Stimulated activated CD4-positive, alpha-beta T cell treated with anti-CD3 and anti-CD28 coated beads, Interleukin-4, amount 100 ng/mL, for 1 hour (primary cell): ENCODE data around the gene QRICH2.
A peak's percentile ranks its signal among the peaks of the same experiment; 100 is the strongest.
"Not testable (repeated sequence)": the region's sequence is repeated elsewhere in the genome, so short reads cannot be mapped to it uniquely, and the experiment has no call there.

Experiments
- DNase-seq: peaks from one replicate; pipeline ENCODE4 v3.0.0-alpha.2; 2020

Gene QRICH2

DNA sequence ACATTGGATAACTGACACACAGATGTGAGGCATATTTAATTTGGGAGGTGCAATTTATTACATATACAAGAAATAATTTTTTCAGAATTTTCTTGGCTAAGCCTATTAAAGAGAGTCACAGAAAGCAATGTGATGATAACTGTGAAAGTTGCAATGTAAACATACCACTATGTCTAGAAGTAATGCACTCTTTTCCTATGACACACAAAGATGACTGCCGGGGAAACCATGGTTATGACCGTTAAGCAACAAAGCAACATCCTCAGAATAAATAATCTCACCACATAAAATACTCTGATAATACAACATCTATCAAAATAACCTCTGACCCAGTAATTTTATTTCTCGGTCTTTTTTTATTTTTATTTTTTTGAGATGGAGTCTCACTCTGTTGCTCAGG is 10.5 kb upstream of the QRICH2 start:
- DNase-seq: no peak

DNA sequence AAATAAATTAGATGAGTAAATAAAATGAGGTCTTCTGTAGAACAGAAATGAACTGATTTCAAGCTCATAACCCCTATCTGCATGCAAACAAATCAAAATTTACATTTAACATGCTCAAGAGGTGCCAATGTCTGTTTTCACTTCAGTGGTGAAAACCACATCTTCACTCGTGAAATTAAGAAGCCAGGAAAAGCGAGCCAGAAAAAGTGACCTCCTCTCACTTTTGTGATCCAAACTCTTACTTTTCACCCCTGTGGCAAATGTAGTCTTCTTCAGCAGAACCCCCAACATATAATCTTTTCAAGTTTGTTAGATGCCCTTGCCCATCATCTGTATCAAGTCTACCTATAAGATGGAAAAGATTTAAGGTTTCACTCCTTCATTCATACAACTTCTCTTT is 9.5 kb upstream of the QRICH2 start:
- DNase-seq: no peak

DNA sequence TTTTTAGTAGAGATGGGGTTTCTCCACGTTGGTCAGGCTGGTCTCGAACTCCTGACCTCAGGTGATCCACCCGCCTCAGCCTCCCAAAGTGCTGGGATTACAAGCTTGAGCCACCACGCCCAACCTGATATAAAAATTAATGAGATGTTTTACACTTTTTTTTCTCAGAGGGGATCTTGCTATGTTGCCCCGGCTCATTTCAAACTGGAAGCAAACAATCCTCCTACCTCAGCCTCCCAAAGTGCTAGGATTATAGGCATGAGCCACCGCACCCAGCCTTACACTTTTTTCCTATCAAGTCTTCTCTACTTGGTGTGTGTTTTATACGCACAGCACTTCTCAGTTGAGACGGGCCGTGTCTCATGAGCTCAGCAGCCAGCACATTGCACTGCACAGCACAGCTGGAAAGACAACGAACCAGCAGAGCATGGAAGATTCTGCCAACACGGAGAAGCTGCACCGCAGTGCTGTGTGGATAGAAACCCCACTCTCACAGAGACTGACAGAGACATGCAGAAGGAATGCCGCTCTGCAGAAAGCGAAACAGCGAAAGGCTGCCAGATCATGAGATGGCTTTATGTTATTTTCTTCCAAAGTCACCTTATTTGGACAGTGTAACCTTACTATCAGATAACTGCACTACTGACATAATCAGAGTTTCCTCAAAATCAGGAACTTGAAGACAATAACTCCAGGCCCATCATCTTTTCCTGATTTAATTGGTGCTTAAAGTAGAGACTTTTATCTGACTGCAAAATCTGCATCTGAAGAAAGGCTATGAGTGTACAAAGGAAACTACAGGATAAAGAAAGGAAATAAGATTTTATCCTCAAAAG is 6.5 kb upstream of the QRICH2 start:
- no peak for DNase-seq

DNA sequence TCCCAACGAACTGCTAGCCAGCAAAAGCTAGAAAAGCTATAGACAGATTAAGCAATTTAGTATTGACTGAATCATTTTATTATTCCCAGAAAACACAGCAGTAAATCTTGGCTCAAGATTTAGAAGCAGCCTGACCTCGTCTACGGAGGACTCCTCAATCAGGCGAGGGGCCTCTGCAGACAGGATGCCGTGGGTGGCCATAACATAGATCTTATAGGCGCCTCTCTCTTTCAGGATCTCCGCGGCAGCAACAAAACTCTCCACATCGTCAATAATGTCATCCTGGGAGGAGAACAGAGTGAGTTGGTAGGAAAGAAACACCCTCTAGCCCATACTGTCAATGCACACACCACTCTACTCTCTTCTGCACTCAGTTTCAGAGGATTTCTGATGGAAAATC is 4.7 kb upstream of the QRICH2 start:
- DNase-seq: no peak

DNA sequence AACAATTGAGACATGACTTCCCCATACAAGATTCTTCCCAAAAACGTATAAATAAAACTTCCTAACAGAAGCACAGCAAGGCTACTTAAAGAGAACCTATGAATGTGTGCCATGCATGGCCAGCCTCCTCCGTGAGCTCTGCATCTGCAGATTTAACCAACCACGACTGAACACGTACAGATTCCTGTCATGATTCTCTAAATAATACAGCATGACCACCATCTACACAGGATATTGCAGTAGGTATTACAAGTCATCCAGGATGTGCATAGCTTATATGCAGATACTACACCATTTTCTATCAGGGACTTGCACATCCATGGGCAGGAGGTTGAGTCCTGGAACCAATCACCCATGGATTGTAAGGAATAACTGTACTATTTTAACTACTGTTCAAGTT is 1.4 kb upstream of the QRICH2 start:
- no peak for DNase-seq

DNA sequence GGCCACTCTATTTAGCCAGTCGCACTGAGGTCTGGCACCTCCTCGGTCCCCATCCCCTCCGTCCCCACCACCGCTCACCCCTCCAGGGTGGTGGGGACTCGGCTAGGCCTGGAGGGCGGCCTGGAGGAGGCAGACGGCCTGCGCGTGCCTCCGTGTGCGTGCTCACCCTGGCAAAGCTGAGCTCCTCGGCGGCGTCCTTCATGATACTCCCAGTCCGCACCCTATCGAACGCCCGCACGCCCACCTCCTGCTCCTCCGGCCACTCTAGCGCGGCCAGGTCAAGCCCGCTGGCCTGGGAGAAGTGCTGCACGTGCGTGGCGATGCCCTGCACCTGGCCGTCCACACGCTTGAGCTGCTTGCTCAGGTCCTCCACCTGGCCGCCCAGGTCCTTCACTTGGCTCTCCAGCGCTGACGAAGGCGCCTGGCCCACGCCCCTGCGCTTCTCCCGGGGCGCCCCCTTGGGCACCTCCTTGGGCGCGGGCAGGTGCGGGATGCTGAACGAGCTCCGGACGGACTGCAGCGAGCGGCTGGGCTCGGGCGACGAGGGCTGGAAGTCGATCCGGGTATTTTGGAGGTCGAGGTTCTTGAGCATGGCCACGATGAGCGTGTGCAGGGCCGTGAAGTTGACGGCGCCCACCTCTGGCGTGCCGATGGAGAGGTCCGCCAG is 644 bp downstream of the QRICH2 start:
- no peak for DNase-seq

DNA sequence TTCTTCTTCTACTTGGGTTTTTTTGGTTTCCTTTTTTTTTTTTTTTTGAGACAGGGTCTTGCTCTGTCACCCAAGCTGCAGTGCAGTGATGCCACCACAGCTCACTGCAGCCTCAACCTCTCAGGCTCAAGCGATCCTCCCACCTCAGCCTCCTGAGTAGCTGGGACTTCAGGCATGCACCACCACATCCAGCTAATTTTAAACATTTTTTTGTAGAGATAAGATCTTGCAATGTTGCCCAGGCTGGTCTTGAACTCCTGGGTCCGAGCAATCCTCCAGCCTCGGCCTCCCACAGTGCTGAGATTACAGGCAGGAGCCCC is 3.0 kb downstream of the QRICH2 start:
- not testable (repeated sequence) for DNase-seq

DNA sequence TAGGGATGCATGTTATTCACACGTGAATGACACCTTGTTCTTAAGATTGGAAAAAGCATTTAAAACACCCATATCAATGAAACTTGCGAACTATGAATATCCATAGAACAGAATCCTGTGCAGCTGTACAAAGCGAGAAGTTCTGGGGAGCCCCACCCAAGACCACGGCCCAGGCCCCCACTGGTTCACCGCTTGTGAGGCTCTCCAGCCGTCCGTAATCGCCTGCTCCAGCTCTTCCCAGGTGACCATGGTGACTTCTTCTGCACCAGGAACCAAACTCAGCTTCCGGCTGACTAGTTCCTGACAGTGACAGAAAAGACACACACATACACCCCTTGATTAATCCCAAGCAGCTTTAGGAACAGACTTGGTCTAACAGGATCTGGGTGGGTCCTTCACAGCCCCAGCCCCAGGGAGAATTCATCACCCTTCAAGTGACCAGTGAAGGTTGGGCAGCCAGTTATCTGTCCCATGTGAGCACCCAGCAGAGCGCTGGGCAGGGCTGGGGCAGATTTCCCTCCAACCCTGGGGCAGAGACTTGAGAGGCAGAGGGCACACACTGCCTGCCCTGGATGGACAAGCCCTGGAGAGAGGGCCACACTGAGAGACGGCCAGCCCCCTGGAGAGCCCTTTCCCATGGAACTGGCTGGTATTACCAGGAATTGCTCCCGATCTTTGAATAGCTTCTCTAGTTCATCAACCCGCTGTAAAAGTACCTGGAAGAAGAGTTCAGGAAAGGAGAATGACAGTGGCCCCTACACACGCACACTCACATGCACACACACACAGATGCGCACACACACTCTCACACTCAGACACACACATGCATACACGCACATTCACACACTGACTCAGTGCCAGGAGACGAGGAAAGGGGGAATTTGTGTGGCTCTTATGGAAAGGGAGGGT is 3.6 kb downstream of the QRICH2 start:
- DNase-seq: no peak

DNA sequence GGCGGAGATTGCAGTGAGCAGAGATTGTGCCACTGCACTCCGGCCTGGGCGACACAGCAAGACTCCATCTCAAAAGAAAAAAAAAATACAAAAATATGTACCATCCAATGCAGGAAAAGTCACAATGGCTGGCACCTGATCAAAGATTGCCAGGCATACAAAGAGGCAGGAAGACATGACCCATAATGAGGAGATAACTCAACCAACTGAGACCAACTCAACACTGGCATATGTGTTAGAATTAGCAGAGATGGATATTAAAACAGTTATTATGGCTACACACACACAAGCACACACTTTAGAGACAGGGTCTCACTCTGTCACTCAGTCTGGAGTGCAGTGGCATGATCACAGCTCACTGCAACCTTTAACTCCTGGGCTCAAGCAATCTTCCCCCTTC is 10.6 kb downstream of the QRICH2 start:
- no peak for DNase-seq

DNA sequence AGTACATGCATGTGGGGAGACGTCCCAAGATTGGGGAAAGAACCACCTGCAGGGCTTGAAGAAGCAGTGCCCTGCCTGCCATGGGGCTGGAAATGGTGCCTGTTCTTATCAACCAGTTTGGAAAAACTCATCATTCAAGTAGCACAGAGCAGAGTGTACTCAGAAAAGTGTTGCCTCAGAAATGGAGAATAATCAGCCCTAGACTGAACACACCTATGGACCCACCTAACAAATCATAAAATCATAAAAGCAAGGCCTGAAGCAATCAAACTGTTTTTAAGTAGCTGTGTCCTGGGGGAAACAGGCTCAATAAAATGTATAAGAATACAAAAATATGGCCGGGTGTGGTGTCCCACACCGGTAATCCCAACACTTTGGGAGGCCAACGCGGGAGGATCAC is 11.2 kb downstream of the QRICH2 start:
- no peak for DNase-seq

DNA sequence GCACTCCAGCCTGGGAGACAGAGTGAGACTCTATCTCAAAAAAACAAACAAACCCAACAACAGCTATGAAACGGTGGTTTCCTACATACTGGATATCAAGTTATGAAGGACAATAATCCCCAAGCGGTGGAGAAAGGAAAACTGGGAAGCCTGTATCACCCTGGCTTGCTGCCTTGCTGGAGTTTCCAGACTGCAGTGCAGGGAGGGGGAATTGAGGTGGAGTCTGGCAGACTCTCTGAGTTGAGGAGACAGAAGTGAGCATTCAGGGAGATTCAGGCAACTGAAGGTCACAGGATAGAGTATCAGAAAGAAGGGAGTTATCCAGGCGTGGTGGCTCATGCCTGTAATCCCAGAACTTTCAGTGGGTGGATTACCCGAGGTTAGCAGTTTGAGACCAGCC is 11.9 kb downstream of the QRICH2 start:
- DNase-seq: no peak

DNA sequence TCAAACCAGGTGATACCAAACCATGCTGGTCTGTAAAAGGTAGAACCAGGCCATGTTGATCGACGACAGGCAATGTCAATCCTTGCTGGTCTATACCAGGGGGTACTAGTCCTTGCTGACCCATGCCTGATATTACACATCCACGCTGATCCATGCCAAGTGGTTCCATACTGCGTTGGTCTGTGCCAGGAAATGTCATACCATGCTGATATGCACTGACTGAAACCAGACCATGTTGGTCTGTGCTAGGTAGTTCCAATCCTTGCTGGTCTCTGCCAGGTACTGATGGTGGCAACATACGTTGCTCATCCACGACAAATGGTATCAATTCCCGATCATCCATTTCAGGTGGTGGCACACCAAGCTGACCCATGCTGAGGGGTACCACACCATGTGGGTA is 15.0 kb downstream of the QRICH2 start:
- no peak for DNase-seq

DNA sequence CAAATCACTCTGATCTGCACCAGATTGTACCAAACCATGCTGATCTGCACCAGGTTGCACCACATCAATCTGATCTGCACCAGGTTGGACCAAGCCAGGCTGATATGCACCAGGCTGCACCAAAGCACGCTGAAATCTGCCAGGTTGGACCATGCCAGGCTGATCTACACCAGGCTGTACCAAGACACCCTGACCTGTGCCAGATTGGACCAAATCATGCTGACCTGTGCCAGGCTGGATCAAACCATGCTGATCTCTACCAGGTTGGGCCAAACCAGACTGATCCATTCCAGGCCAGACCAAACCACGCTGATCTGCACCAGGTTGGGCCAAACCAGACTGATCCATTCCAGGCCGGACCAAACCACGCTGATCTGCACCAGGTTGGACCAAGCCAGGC is 15.5 kb downstream of the QRICH2 start:
- DNase-seq: no peak

DNA sequence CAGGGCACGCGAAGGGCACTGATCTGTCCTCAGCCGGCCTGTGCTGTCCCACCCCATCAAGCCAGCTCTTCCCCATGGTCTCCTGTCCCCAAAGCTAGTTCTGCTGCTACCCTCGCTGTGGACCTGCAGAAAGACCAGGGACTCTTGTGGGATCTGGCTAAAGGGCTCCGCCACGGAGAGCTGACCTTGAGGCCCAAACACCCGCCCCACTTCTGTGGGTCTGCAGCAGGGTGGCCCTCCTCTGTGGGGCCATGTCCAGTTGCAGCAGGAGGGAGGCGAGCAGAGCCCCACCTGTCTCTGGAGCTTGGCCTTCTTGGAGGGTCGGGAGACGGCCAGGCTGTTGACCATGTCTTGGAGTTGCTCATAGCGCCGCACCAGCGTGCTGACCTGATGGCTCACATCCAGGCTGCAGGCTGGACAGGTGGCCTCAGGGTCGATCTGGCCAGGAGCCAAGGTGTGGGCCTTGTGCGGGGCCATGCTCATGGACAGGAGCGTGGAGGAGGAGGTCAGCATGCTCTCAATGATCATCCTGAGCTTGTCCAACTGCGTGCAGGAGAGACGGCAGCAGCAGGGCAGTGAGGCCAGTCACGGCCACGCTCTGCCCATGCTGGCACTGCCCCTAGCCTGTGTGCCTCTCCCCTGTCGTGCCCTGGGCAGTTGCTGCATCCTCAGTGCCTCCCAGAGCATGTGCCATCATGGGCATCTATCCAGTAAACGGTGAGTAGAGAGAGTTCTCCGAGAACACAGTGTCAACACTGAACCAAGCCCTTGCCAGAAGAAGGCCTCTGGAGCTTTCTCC is 26.3 kb downstream of the QRICH2 start:
- no peak for DNase-seq

DNA sequence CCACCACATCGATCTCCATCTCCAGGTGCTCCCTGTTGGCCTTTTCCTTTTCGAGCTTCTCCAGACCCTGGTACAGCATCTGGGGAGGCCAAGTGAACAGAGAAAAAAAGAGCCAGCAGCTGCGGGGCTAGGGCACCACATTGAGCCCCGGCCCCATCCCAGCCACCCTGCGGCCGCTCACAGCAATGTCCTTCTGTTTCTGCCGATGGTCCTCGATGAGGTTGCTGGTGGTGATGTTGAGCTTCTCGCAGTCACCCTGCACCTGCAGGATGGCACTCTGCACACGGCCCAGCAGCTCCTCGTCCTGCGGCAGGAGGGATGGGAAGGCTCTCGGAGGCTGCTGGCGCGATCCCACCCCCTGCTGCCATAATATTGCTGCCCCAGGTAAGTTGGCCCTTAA is 27.4 kb downstream of the QRICH2 start:
- no peak for DNase-seq

DNA sequence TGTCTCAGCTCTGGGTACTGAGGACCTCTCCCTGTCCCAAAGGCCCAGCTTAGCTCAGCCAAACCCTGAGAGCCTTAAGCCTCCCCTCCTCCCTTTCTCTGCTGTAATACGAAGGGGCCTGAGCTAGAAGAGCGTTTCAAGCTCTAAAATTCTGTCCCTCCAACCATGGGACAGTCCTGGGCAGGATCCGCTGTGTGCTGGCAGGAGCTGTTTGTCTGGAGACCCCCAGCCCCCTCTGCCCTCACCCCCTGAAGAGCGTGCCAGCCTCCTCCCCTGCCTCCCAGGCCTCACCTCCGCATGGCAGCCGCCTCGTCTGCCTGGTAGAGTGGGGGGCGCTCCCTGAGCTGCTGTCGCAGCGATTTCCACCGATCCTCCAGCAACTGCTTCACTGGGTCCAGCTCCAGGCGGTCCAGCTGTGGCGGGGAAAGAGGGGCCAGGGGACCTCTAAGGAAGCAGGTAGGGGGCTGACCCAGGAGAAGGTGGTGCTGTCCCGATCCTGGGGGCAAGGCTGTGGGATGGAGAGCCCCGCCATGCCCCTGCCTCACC is 28.3 kb downstream of the QRICH2 start:
- no peak for DNase-seq

DNA sequence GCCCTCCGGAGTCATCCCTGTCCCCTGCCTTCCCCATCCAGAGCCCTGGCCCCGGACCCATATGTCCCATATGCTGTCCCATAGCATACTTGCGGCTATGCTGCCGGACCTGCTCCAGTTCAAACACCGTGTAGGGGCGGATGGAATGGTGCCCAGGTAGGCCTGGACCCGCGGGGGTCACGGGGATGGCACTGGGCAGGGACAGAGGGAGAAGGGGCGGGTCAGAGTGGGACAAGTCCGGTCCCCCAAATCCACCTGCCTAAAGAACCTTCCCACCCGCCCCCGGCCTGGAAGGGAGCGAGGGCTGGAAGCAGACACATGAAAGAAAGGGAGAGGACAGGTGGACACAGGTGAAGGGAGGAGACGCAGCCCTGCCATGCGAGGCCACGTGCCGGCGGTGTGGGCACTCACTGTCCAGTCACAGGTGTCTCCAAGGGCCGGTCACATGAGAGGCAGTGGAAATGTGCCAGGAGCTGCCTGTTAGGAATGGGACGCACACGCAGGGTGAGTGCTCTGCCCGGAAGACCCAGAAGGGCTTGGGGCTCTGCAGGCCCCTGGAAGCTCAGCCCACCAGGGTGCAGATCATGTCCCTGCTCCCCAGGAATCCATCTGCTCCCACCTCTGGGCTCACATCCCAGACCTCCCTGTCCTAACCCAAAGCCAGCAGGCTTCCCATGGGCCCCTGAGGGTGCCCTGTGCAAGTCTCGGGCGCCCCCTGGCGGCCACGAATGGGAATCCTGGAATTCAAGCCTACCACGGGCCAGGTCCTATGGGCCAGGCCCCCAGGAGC is 28.9 kb downstream of the QRICH2 start:
- peak; percentile 87 for DNase-seq

DNA sequence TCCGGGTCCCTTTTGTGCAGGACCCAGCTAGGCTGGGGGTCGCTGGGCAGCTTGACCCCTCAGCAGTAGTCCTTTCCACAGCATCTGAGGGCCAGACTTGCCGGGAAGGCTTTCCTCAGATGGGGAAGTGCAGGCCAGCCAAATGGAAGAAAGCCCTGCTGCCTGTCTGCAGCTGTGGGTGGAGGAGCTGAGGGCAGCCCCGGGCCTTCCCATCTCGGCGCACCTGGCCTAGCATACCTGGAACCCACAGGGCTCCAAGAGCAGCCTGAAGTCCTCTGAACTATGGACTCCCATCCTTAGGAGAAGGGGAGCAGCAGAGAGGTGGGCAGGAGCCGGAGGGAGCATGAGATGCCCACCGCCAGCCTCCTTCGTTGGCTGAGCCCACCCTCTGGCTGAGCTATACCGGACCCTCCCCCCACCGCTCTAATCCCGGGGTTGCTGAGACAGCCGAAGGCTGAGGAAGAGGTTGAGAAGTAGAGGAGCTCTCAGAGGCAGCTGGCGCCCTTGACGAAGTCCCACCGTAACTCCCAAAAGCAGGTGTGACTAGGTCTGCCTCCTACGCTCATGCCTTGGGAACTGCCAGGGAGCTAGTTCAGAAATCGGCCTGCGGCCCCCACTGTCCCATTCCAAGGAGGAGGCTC is 29.7 kb downstream of the QRICH2 start:
- DNase-seq: no peak

DNA sequence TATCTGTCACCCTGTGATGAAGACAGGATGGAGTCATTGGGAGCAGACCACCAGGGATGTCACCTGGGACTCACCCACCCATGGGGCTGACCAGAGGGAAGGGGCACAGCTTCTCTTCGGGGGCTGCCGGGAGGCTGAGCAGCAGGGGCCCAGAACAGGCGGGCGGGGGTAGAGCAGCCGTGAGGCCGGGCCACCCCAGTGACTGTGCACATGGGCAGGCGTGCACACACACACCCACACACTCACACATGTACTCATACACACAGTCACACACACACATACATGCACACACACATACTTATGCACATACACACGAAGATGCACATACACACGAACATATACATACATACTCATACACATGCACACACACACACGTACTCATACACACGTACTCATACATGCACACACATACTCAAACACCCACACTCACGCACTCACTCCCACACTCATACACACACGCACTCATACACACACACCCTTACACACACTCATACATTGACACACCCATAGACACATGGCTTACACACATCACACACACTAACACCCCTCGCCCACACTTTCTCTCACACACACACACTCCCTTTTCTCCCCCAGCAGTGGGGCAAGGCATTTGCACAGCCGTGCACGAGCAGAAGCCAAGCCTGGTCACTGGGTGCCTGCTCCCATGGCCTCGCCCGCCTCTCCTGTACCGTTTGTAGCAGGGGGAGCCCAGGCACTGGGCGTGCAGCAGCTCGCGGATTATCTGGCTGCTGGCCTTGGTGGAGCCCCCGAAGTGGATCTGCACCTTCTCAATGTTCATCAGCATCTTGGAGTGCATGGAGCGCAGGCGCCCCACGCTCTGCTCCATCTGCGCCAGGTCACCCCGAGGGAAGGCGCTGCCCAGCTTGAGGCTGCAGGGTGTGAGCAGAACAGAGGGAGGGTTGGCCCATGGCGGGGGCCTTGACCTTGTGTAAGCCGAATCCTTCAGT is 30.5 kb downstream of the QRICH2 start:
- DNase-seq: no peak
